HG02588 (cell line): Measurements from ENCODE around the gene DNAH8.

ENCODE experiments used
- ATAC-seq: cut with Tn5 transposase; IDR thresholded peaks from one replicate; pipeline ENCODE4 v1.9.1; 2021; ENCODE audit warnings: mild to moderate bottlenecking, moderate library complexity; ENCODE audit not compliant: unreplicated experiment

DNAH8 gene

DNA sequence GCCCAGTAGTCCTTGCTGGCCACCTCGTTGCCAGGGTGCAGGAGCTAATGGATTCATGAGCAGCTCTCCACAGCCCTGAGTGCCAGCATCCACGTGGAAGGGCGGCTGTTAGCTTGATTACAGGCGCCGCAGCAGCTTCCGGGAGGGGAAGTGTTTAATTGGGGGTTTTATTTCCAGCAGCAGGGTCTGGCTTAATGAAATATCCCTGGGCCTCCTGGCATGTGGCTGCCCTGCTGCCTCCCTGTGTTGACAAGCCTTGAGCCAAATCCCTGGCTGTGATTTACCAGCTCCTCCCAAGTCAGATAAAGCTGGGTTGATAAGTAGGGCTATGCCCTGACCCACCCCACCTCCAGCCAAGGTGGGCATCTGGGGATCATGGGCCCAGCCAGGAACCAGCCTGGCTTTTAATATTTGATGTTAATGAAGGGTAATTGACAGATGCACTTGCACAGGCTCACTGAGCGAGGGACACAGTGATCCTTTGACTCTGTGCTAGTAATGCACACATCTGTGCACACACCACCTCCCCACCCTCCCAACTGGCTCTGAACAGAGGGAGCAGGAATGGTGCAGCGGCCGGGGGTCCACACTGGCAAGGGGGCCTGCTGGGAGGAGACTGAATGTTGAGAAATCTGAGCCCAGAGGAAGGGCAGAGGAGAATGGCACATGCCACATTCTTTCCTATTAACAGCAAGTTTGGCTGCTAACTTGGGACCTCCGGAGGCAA is 347.1 kb downstream of the DNAH8 start:
- ATAC-seq: no peak

DNA sequence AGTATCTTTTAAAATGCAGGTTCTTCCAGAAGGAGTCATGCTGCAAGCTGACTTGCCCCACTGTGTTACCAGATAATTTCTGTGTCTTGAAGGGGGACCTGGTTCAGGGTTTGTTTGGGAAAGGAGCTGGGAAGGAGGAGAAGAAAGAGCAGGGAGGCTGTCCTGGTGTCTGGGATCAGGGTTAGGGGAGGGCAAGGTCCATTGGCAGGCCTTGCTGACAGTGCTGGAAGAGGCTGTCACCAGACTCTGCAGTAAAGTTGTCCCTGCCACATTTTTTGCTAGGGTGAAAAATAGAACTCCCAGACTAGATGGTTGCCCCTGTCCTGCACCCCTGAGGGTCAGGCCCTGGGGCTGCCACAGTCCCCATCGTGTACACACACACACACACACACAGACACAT is 348.4 kb downstream of the DNAH8 start:
- ATAC-seq: no peak

DNA sequence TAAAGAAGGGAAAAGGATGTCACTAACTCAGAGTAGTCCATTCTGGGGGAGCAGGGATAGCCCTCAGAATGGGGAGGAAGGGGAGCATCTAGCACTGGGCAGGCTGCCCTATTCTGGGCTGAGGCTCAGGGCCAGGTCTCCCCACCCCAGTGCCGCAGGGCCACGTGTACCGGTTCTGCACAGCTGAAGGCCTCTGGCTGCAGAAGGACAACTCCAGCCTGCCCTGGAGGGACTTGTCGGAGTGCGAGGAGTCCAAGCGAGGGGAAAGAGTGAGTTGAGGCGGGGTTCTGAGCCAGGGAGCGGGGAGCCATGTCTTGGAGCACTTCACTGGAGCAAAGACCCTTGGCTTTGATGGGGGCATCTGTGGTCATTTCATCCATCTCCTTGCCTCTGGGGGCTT is 350.4 kb downstream of the DNAH8 start:
- ATAC-seq: no peak

DNA sequence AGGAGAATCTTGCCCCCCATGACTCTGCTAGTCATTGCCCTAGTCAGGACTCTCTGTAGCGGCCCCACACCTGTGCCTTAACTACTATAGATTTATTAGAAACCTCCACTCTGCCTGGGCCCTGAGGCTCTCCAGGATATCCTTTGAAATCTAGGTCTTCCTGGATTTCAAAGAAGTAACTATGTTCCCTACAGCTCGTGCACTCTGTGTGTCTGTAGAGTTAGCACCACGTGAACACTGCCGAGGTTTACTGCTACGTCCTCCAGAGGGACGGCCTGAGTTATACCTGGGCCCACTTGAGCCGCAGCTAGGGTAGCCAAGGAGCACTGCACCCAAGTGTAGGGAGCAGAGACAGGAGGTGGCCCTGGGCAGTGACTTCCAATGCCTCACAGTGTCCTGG is 353.3 kb downstream of the DNAH8 start:
- no peak for ATAC-seq

DNA sequence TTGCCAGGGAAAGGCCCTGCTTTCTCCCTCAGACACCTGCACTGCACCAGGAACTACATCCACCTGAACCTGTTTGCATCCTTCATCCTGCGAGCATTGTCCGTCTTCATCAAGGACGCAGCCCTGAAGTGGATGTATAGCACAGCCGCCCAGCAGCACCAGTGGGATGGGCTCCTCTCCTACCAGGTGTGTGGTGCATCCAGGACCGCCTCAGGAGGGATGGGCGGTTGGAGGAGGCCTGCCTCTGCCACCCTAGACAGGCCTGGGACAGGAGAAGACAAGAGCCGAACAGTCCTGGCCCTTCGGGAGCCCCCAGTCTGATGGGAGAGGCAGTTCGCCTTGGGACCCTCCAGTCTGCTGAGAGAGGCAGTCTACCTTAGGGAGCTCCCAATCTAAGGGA is 357.7 kb downstream of the DNAH8 start:
- ATAC-seq: no peak

DNA sequence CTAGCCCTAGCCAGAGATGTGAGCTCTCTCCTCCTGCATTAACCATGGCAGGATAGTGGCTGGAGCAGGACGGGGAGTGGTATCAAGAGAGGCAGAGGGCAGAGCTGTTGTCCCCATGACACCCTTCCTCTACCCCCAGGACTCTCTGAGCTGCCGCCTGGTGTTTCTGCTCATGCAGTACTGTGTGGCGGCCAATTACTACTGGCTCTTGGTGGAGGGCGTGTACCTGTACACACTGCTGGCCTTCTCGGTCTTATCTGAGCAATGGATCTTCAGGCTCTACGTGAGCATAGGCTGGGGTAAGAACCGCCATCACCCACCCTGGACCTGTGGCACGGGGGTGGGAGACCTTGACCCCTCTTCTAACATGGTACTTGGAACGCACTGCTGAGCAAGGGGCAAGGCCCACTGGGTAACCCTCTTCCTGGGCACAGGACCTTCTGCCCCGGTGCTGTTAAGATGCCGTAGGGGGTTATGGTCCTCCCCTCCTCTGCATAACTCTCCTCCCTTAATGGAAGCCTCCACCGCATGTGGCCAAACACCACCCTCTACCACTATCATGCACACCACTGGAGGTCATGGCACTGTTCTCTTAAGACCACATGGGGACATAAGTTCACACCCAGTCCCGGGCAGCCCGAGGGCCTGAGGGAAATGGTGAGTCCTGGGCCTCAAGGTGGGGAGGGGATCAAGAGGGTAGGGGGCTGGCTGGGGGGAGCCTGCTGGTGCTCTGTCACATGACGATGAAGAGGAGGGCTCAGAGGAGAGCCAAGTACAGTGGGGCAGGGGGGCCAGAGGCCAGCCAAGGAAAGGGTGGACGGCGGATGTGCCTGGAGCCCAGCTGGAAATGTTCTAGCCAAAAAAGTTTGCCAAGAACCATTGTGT is 358.6 kb downstream of the DNAH8 start:
- ATAC-seq: no peak

DNA sequence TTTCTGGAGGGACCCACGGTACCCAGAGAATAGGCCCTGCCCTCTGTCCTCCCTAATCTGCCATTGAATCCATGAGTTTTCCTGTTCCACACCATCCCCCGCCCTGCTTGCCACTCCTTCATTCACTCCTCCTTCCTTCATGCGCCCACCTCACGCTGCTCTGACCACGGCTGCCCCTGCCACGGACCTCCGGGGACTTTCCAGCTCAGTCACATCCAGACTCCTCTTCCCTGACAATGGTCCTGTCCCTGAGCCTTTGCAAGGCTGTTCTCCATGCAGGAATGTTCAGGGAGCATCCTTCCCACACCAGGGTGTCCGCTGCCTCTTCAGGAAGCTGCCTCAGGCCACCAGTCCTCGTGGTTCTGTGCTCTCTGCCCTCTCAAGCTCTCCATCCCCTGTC is 359.4 kb downstream of the DNAH8 start:
- ATAC-seq: no peak

DNA sequence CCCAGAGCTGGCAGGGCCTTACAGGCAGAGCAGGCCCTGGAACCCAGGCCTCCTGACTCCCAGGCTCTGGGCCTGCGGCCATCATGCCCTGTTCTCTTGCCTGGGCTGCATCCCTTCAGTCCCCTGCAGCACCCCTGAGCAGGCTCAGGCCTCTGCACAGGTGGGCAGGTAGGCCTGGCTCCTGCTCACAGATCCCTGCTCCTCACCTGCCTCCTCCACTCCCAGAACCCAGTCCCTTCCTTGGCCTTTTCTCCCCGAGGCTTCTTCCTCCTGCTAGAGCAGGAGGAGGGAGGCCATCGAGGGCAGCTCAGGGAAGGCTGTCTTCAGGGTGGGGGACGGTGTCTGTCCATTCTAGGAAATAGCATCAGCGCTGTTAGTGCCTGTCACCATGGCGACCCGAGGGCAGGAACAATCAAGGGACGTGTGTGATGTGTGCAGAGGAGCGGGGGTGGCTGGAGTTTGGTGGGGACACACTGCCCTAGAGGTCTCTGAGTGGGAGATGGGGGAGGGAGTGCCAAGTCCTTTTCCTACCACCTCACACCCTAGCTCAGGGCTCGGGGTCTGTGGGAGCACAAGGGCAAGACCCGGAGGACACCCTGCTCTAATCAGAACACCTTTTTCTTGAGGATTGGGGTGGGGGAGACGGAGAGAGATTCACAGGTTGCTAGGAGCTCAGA is 360.0 kb downstream of the DNAH8 start:
- ATAC-seq: no peak

DNA sequence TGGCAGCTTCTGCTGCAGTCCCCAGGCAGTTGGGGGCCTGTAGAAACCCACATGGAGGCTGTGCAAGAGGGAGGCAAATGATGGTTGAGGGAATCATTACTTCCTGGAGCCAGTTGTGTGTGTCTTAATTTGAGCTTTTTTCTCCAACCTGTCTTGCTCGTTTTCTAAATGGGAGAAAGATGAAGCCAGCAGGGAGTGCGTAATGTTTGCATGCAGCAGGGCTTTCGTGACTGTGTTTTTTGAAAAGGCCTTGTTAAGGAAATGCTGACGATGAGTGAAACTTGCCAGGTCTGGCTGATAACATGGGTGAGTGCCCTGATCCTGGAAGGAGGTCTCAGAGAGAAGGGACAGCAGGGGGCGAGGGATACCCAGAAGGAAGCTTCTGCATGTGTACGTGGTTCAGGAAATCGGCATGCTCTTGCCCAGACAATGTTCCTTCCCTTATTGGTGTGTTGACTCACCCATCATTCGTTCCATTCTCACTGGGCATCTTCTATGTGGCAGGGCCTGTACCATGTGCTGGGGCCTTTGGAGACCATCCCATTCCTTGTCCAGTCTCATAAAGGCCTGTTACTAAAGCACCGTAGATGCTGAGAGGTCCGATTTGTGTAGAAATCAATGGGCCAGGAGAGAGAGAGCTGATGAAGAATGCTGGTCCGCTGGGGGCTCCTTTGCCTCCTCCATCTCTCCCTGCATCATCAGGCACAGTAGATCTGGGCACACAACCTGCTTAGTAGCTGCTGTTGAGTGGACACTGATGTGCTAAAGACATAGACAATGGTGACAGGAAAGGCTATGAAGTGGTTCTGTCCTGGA is 360.9 kb downstream of the DNAH8 start:
- ATAC-seq: no peak

DNA sequence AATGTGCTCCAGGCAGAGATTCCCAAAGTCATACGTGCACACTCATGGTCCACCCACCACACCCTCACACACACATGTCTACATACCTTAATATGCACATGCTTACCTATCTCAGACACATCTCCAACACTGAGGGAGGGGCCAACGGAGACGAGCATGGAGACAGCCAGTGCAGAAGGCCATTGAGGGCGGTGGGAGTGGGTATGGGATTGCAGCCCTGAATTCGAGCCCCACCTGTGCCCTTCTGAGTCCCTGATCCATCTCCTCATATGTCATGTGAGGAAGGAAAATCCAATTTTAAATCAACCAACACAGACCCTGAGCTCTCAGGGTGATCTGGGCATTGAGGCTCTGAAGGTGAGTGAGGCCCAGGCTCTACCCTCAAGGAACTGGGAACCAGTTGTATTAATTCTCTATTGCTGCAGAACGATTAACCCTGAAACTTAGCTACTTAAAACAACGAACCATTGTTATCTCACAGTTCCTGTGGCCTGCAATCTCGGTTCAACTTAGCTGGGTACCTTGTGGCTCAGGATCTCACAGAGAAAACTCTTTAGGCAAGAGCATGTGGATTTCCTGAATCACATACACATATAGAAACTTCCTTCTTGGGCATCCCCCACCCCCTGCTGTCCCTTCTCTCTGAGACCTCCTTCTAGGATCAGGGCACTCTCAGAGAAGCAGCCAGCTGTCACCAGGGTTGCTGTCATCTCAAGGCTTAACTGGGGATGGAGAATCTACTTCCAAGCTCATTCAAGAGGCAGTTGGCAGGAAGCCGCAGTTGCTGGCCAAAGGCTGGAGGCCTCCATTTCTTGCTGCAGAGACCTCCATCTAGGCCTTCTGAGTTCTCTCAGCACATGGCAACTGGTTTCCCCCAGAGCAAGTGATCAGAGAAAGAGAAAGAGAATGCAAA is 361.8 kb downstream of the DNAH8 start:
- no peak for ATAC-seq

DNA sequence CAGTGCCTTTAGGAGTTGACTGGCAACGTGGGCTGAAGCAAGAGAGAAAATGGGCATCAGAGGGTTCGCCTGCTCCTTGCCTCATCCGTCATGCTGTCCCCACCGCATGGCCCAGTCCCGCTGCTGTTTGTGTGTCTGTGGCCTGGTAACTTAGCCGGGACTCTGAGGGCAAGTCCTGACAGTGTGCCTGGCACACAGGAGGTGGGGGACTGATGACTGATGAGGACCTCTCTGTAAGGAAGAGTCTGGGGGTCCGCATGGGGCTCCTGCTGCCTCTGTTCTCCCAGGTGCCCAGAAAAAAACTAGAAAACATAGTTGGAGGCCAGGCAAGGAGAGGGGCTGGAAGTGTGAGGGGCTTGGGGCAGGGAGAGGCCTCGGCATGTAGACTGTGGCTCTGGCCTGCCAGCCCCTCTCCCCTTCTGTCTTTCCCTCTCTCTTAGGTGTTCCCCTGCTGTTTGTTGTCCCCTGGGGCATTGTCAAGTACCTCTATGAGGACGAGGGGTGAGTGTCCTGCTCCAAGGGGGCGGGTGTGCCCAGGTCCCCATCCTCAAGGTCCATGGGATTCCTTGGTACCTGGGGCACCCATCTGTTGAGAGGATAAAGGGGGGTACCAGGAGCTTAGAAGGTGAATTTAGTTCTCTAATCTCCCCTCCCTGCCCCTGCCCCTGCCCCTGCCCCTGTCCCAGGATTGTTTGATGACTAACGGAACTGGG is 362.9 kb downstream of the DNAH8 start:
- ATAC-seq: no peak

DNA sequence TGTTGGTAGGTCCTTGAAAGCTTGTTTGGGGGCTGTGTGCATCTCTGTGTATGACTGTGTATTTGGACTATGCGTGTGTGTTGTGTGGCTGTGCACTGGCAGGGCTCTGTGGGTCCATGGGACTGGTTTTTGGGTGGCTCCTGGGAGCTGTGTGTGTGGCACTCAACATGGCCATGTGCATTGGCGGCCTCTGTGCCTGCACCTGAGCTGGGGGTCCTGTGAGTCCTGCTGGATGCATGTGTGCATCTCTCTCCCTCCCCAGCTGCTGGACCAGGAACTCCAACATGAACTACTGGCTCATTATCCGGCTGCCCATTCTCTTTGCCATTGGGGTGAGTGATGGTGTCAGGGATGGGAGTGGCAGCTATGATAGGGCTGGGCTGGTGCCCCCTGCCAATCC is 363.6 kb downstream of the DNAH8 start:
- no peak for ATAC-seq

DNA sequence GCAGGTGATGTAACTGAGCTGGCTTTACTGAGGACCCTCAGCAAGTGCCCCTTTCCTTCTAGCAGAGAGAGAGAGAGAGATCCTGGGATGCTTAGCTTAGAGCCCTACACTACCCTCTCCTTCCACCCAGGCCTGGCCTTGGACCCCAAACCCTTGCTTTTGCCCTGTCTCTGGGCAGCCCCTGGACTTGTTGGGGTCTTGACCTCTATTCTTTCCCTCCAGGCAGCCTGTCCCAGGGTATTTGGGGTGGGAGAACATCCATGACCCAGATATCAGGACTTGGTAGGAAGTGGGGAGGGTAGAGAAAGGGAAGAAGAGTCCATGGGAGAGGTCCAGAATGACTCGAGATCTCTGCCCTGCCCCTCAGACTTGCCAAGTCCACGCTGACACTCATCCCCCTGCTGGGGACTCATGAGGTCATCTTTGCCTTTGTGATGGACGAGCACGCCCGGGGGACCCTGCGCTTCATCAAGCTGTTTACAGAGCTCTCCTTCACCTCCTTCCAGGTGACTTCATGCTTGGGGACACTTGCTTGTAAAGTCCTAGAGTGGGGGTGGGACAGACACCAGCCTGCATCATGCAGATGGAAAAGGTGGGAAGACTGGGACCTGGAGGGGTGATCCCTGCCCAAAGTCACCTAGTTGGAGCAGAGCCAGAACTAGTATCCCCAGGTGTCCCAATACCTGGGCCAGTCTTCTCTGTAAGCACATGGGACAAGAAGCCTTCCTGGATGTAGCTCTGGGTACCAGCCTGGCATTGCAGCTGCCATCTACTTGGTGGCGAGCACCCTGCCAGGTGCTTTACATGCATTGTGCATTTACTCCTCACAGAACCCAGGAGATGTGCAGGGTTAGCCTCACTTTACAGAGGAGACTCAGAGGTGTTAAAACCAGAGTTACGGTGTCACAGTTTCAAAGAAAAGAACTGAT is 364.4 kb downstream of the DNAH8 start:
- no peak for ATAC-seq
